B cell (primary cell): Measurements from ENCODE around the gene JPH3. TPM values are rescaled to one million over a fixed set of nuclear protein-coding genes. Genes with fewer than 3 reads are reported as not detected.

Source experiments
- ATAC-seq: fragments of 200-7000 bp; cut with Tn5 transposase; one replicate; pipeline ENCODE4 v1.10.0; 2021; ENCODE audit warnings: low read depth, mild to moderate bottlenecking, moderate number of reproducible peaks, moderate library complexity
- CTCF ChIA-PET: fragments of 350-600 bp; sonication (Branson Sonifier 250); formaldehyde crosslinking; loops from one replicate; lab custom pipeline; 2021; ENCODE audit warnings: antibody characterized with exemption, inconsistent platforms; lab: Charles Lee
- POLR2A ChIA-PET: fragments of 350-600 bp; sonication (Branson Sonifier 250); formaldehyde crosslinking; loops from one replicate; lab custom pipeline; 2021; ENCODE audit warnings: antibody characterized with exemption; lab: Charles Lee
- DNase-seq: peaks from one replicate; pipeline ENCODE4 v3.0.0; 2013
- H2AFZ ChIP-seq: 2 replicates; pipeline ENCODE4 v1.6.1; 2012; ENCODE audit warnings: mild to moderate bottlenecking, low read depth, low read length; ENCODE audit not compliant: insufficient read depth, poor library complexity, severe bottlenecking
- H3K27ac ChIP-seq, 2 donors: 1 replicate in 1 of 2; 2 replicates in 1 of 2; pipeline ENCODE4 v1.5.1; 2012 to 2013; ENCODE audit warnings: low read length in 2 of 2, mild to moderate bottlenecking in 2 of 2, moderate library complexity in 1 of 2
- H3K27me3 ChIP-seq, 4 experiments: fragments of 200-600 bp in 1 of 4; sonication (generic) in 1 of 4; replicated peaks in 1 of 4; 1 replicate in 2 of 4; 2 replicates in 2 of 4; pipeline versions ENCODE4 v1.6.1 to v1.7.0; 2013 to 2016; ENCODE audit warnings: low read length in 3 of 4, mild to moderate bottlenecking in 2 of 4, mixed read lengths in 1 of 4, moderate library complexity in 1 of 4; ENCODE audit not compliant: insufficient read depth in 4 of 4, control insufficient read depth in 3 of 4; ENCODE audit errors: control extremely low read depth in 1 of 4
- H3K36me3 ChIP-seq, 2 experiments: replicated peaks in 1 of 2; 1 replicate in 1 of 2; 2 replicates in 1 of 2; pipeline versions ENCODE4 v1.6.1 to v1.7.1; 2013; ENCODE audit warnings: low read length in 1 of 2; ENCODE audit not compliant: insufficient read depth in 2 of 2, control insufficient read depth in 1 of 2; ENCODE audit errors: control extremely low read depth in 1 of 2, extremely low read depth in 1 of 2
- H3K4me1 ChIP-seq, 2 donors: fragments of 200-600 bp in 1 of 2; sonication (generic) in 1 of 2; 1 replicate in 1 of 2; 2 replicates in 1 of 2; pipeline versions ENCODE4 v1.5.1 to v1.6.1; 2013 to 2017; ENCODE audit warnings: low read length in 2 of 2; ENCODE audit not compliant: control insufficient read depth in 2 of 2, insufficient read depth in 2 of 2
- H3K4me2 ChIP-seq: replicated peaks from 2 replicates; pipeline ENCODE3; 2012; ENCODE audit warnings: mild to moderate bottlenecking, low read depth, low read length; ENCODE audit not compliant: poor library complexity, severe bottlenecking
- H3K4me3 ChIP-seq, 5 experiments: fragments of 200-600 bp in 1 of 5; sonication (generic) in 1 of 5; 1 replicate in 3 of 5; 2 replicates in 2 of 5; pipeline versions ENCODE4 v1.5.1 to v1.7.0; 2011 to 2016; ENCODE audit warnings: low read length in 4 of 5, mild to moderate bottlenecking in 4 of 5, low read depth in 2 of 5, control low read depth in 1 of 5, moderate library complexity in 1 of 5; ENCODE audit not compliant: insufficient read depth in 1 of 5; ENCODE audit errors: control extremely low read depth in 1 of 5, extremely low read depth in 1 of 5
- H3K79me2 ChIP-seq: fragments of 200-600 bp; sonication (generic); one replicate; pipeline ENCODE4 v1.6.0; 2016; ENCODE audit warnings: low read length; ENCODE audit not compliant: control insufficient read depth, insufficient read depth
- H3K9ac ChIP-seq: fragments of 200-600 bp; sonication (generic); 2 replicates; pipeline ENCODE4 v1.6.1; 2017; ENCODE audit warnings: mild to moderate bottlenecking, low read length, moderate library complexity
- H3K9me3 ChIP-seq, 3 donors: one replicate each; pipeline versions ENCODE4 v1.6.1 to v1.7.1; 2013; ENCODE audit warnings: low read length in 2 of 3; ENCODE audit not compliant: control insufficient read depth in 2 of 3, insufficient read depth in 1 of 3; ENCODE audit errors: control extremely low read depth in 1 of 3
- H4K20me1 ChIP-seq: 2 replicates; pipeline ENCODE4 v1.6.0; 2012; ENCODE audit warnings: mild to moderate bottlenecking, low read length; ENCODE audit not compliant: insufficient read depth, control insufficient read depth, poor library complexity, severe bottlenecking
- H3K27ac Mint-ChIP-seq: one replicate; pipeline ENCODE4 v1.8.0; 2021; ENCODE audit warnings: mixed read lengths
- H3K27me3 Mint-ChIP-seq: one replicate; pipeline ENCODE4 v1.8.0; 2021; ENCODE audit warnings: mixed read lengths
- H3K4me1 Mint-ChIP-seq: one replicate; pipeline ENCODE4 v1.8.0; 2021; ENCODE audit warnings: mixed read lengths
- H3K4me3 Mint-ChIP-seq: one replicate; pipeline ENCODE4 v1.8.0; 2021; ENCODE audit warnings: mixed read lengths
- H3K9me3 Mint-ChIP-seq: one replicate; pipeline ENCODE4 v1.8.0; 2022; ENCODE audit warnings: mixed read lengths; ENCODE audit not compliant: insufficient read depth
- CTCF ChIP-seq: fragments of 200-600 bp; IDR thresholded peaks from one replicate; pipeline ENCODE4 v1.8.0; 2022; ENCODE audit warnings: antibody characterized with exemption, mild to moderate bottlenecking
- EZH2 ChIP-seq: IDR thresholded peaks from 2 replicates; pipeline ENCODE4 v1.6.1; 2012; ENCODE audit warnings: borderline replicate concordance, low read depth, mild to moderate bottlenecking, moderate library complexity, low read length; ENCODE audit not compliant: insufficient read depth, poor library complexity, severe bottlenecking
- WGBS: methylation state at CpG from one replicate; pipeline ENCODE4 v1.1.5; 2013; ENCODE audit warnings: missing lambda C conversion rate; ENCODE audit not compliant: insufficient coverage; 5-methylcytosine and 5-hydroxymethylcytosine counted together
- intact Hi-C: fragments of 100-400 bp; cut with micrococcal nuclease; formaldehyde crosslinking; loops from one replicate; pipeline ENCODE4 v1.10.0; 2022
- polyA plus RNA-seq: library from polyadenylated mRNA; depleted of rRNA; stranded (reverse); fragments of >200 nt; gene quantifications from 2 replicates; pipeline ENCODE4 v1.2.3, GENCODE V29; 2012
- total RNA-seq, 2 donors: library from RNA; stranded (reverse); fragments of 120-200 nt in 1 of 2; gene quantifications; 1 replicate in 1 of 2; 2 replicates in 1 of 2; pipeline versions ENCODE4 v1.2.3 to v1.2.4, GENCODE V29; 2013 to 2022

Gene JPH3
- total and polyA plus RNA-seq, 2 donors (not counting 1 experiment from before 2014, with no cell fraction given): not detected

GRCh38 chr16:87677830-87678229, 75.5 kb downstream of the JPH3 start:
- Histone ChIP-seq H3K9ac (no peak overlapping the region), H3K79me2 (no peaks in the 10 kb centered on the region), H3K36me3 (no peaks in the 10 kb centered on the region), H2AFZ (no peak overlapping the region), H3K27ac (no peak overlapping the region), H3K9me3 (no peaks in the 10 kb centered on the region), H3K4me2 (no peak overlapping the region), H3K27me3 (peaks cover 0 to 4% (median 0%) of the 10 kb centered on the region in 4 experiments), H4K20me1 (no peaks in the 10 kb centered on the region), H3K4me3 (no peak overlapping the region), H3K4me1 (peaks cover 0 to 25% of the 10 kb centered on the region in 2 donors)
- Mint-ChIP-seq H3K27ac (no peak overlapping the region), H3K27me3 (peaks cover 8% of the 10 kb centered on the region), H3K4me1 (peaks cover 7% of the 10 kb centered on the region), H3K9me3 (no peaks in the 10 kb centered on the region), H3K4me3 (no peak overlapping the region)
- WGBS: 93% methylated on average over 3 of the region's 5 CpGs
- CTCF ChIA-PET: no interaction called here
- ATAC-seq: no peak
- TF ChIP-seq EZH2: no peak
- TF ChIP-seq CTCF: no peak
- no peak for DNase-seq
- POLR2A ChIA-PET: no interaction called here
- intact Hi-C loops: no loop called here

- Histone ChIP-seq H3K27me3 (peaks cover 0 to 4% (median 0%) of the 10 kb centered on the region in 4 experiments), H3K4me2 (no peak overlapping the region), H2AFZ (no peak overlapping the region), H3K36me3 (no peaks in the 10 kb centered on the region), H3K9me3 (no peaks in the 10 kb centered on the region), H4K20me1 (no peaks in the 10 kb centered on the region), H3K27ac (no peak overlapping the region), H3K79me2 (no peaks in the 10 kb centered on the region), H3K9ac (no peak overlapping the region), H3K4me3 (no peak overlapping the region), H3K4me1 (peaks cover 0 to 25% of the 10 kb centered on the region in 2 donors)
- CTCF ChIA-PET: no interaction called here
- Mint-ChIP-seq H3K27me3 (peaks cover 8% of the 10 kb centered on the region), H3K4me1 (peaks cover 7% of the 10 kb centered on the region), H3K27ac (no peak overlapping the region), H3K4me3 (no peak overlapping the region), H3K9me3 (no peaks in the 10 kb centered on the region)
- intact Hi-C loops: no loop called here
- ATAC-seq: no peak
- TF ChIP-seq EZH2 (no peak), CTCF (no peak)
- 71% methylated on average over 12 of the region's 14 CpGs for WGBS
- DNase-seq: no peak
- POLR2A ChIA-PET: no interaction called here
Observed at GRCh38 chr16:87678618-87679017, 76.3 kb downstream of the JPH3 start.
